Stimulated activated CD8-positive, alpha-beta memory T cell treated with anti-CD3 and anti-CD28 coated beads, Interleukin-7, amount 100 ng/mL, for 1 hour (primary cell): ENCODE data around the gene ALKBH6.
A peak's percentile ranks its signal among the peaks of the same experiment; 100 is the strongest.
"Not testable (repeated sequence)": the region's sequence is repeated elsewhere in the genome, so short reads cannot be mapped to it uniquely, and the experiment has no call there.

Source experiments
- DNase-seq, 2 donors: peaks; one replicate each; pipeline ENCODE4 v3.0.0-alpha.2; 2020; ENCODE audit warnings: low read depth in 2 of 2

Gene ALKBH6

DNA sequence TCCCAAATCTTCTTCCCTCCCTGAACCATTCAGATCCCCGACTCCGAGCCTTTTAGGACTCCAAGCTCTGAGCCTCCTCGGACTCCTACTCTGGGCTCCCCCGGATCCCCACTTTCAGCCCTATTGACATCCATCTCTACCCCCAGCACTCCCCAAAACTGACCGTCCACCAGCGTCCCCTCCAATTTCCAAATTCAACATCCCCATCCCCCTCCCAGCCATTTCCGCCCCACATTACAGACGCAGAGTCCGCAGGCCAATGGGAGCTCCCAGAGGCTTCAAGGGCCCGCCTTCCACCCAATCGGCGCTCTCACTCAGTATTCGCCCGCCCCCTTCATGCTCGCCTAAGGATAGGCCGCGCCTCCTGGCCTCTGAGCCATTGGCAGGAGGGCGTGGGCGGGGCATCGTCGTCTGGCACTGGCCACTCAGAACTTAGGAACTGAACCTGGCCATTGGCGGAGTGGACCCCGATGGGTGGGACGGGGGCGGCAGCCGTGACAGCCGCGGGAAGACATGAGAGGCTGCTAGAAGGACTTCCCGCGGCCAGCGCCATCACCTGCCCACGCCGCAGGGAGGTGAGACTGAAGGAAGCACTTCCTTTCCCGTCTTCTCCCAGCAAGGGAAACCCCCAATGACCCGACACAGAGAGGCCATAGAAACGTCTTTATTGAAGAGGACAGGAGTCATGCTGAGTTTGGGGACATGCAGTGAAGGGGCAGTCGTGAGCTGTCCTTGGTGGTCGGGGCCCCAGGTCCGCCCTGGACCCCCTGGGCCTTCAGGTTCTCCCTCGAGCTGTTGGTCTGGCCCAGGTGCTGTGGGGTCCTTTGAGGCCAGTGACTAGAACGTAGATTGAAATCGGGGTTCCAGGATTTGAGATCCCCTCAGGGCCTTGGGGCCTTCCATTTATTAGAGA, at the start of gene ALKBH6:
TSS of gene ALKBH6 (minus strand) at position 202 of the 913 bp plus-strand sequence. CDS start 816 bp downstream, outside the sequence.
- peak; percentile 96 to 98 for DNase-seq

DNA sequence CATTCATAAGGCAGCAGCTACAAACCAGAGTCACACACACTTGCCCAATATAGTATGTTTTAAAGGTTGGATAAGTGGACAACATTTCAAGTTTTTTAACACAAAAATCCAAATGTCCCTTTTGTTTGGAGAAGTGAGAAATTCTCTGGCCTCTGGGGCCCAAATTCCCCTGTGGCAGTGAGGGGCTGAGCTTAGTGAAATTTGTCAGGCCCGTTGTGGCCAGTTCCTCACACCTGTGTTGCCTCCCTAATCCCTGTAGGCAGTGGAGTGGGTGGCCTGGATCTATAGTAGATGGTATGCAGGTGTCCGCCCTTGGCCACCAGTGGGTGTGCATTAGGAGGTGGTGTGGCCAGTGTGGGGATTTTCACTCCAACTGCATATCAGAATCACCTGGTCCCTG, 47.4 kb upstream of the ALKBH6 start:
- no peak for DNase-seq

DNA sequence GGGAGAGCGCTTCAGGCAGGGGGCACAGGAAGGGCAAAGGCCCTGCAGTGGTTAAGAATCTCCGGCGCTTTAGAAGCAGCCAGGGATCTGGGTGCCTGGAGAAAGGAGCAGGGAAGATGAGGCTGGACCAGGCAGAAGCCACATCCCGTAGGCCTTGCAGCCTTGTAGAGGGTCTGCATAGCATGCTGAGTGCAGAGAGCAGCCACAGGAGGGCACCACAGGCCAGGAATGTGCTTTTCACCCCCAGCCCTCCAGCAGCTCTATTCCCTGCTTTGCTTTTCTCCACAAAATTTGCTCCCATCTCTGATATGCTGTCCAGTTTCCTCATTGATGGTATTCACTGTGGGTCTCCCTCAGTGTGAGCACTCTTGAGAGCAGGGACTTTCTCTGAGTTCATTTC, 46.4 kb upstream of the ALKBH6 start:
- no peak for DNase-seq

DNA sequence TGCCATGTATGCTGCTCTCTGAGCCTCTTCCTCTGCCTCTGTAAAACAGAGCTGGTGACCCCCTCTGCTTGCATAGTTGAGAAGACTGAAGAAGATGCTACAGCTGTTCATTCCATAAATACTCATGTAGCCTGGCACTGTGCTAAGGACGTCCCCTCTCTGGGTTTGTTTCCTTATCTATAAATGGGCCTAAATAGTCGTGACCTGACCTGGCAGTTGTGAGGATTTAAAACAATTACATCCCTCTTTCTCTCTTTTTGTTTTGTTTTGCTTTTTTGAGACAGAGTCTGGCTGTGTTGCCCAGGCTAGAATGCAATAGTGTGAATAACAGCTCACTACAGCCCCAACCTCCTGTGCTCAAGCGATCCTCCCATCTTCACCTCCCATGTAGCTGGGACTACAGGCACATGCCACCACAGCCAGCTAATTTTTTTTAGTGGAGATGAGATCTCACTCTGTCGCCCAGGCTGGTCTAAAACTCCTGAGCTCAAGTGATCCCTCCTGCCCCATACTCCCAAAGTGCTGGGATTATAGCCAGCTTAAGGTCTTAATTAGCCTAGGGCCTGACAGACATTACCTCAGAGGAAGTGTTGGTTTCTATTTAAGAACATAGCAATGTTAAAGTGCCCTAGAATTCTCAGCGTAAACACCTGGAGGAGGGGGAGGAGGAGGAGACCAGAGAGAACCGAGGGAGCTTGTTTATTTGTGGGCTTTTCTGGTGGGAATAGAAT, 45.3 kb upstream of the ALKBH6 start:
- no peak for DNase-seq

DNA sequence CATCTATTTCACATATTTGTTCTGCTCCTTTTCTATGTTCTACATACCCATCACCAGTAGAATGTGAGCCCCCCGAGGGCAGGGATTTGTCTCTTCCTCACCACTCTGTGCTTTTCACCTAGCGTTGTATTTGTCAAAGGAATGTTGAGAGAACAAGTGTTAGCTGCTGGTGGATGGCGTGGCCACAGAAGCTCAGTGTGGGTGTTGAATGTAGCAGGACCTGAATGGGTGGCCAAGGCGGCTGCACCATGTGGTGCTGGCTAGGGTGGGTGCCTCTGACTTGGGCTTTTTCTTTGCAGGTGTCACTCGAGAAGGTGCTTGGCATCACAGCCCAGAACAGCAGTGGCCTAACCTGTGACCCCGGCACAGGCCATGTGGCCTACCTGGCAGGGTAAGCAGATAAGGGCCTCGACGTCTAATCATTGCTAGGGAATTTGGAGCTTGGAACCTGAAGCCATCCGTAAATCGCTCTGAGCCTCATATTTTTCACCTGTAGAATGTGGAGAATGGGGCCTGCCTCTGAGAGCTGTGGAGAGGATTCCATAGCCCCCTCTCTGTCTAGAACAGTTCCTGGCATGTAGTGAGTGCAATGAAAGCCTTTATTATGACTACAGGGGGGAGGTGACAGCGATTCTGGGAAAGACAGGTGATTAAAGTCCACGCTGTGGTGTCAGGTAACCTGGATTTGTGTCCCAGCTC, 44.6 kb upstream of the ALKBH6 start:
- no peak for DNase-seq

DNA sequence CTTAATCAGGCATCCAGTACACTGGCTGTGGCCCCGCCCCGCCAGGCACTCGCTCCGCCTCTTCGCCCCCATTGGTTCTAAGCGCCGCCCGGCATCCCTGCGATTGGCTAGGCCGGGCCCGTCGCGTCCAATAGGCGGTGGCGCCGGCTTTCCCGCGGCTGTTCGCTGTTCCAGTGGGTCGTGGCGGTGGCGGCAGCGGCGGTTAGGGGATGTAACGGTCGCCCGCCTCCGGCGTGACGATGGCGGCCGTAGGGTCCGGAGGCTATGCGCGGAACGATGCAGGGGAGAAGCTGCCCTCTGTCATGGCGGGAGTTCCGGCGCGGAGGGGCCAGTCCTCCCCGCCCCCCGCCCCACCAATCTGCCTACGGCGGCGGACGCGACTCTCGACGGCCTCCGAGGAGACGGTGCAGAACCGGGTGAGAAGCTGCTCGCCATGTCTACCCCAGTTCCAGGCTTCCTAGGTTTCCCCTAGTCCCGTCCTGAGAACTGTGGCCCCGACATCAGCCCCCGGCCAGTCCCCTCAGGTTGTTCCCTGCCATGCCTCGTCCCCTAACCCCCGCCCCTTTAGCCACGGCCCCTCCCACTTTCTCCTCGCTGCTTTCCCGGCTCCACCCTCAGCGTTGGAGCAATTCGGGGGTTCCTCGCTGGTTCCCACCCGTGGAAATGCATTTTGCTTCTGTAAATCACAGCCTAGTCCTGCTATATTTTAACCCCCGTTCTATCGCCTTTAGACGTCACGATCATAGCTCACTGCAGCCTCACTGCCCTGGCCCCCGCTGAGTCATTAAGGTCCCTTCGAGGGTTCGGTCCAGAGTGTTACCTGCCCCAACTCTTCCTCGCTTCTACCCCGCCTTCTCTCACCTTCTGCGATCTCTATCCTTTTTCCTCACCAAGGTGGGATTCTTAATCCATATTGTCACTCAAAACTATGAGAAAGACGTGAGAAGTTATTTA, 41.0 kb upstream of the ALKBH6 start, which contains the start of gene WDR62:
TSS of gene WDR62 (plus strand) at position 165 of the 954 bp plus-strand sequence. CDS start at position 240, 75 bp downstream.
- peak; percentile 89 to 90 for DNase-seq

DNA sequence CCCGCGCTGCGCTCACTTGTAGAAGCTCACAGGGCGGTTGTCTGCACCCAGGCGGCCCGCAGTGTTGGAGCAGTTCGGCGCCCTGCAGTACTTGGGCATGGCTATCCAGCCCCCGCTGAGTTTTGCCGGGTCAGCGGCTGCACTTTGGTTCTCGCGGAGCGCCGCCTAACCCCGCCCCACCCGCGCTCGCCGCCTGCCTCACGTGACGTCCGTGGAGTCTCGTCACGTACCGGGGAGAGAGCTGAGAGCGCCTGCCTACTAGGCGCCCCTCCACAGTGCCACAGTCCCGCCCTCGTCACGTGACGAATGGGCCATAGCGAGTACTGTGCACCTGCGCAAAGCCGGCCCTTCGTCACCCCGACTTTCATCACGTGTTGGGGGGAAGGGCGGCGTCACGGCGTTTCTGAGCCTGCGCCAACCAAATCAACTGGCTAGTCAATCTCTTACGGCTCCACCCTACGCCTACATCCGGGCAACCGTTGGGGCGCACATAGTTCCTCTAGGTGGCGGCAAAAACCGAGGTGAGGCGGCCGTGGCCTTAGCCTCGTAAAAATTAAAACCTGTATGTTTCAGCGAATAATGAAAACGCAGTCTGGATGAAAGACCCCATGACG, 40.2 kb upstream of the ALKBH6 start, which contains the start of gene THAP8:
TSS of gene THAP8 (minus strand) at position 167 of the 614 bp plus-strand sequence. CDS start at position 99, 68 bp downstream.
- peak; percentile 99 for DNase-seq

DNA sequence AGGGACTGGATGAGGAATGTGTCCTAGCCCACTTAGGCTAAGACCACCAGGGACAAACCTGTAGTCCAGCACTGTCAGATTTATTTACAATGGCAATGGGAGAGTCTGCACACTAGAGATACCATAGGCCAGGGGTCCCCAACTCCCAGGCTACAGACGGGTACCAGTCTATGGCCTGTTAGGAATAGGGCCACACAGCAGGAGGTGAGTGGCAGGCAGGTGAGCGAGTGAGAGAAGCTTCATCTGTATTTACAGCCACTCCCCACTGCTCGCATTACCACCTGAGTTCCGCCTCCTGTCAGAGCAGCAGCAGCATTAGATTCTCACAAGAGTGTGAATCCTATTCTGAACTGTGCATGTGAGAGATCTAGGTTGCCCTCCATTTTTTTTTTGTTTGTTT, 37.6 kb upstream of the ALKBH6 start:
- DNase-seq: no peak

DNA sequence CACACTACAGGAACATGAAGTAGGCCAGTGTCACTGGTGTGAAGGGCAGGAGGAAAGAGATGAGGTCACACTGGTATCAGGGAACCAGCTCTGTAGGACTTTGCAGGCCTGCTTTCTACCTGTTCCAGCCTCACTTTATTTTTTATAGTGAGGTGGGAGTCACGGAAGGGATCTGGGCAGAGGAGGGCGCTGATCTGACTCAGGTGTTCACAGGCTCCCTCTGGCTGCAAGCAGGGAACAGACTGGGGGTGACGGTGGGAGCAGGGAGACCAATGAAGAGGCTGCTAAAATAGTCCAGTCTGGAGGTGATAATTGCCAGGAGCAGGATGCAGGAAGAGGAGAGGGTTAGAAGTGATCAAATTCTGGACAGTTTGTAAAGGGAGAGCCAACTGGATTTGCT, 37.2 kb upstream of the ALKBH6 start:
- DNase-seq: no peak

DNA sequence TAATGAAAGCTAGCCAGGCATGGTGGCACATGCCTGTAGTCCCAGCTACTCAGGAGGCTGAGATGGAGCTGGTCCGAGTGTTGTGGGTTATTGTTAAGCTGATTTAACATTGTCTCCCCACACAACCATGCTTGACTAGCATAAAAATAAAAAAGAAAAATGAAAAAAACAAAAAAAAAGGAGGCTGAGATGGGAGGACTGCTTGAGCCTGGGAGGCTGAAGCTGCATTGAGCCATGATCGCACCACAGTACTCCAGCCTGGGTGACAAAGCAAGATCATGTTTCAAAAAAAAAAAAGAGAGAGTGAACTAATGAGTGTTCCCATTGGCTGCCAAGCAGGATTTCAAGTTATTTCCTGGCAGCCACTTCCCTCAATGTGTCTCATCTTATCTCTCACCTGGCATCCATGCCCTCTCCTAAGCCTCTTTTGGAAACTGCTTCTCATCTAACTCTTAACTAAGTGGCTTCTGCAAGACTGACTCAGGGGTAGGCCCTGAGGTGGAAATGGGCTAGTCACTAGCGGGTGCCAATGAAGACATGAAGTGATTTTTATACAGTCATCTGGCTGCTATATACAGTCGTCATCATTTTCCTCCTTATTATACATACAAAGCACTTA, 35.2 kb upstream of the ALKBH6 start:
- DNase-seq: no peak

DNA sequence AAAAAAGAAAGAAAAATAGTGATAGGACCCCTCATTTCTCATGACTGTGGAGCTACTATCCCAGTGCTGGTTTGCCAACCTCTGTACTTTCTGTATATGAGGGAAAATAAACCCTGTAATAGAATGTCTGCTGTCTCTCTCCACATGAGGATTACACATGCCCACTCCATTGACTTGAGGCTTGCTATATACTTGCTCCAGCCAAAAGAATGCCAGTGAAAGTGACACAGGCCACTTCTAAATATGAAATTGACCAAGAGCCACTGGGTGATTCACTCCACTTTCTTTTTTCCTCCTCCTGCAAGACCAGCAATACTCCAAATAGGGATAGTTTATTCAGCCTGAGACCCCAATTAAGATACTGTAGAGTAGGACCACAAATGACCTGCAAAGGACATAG, 33.8 kb upstream of the ALKBH6 start:
- no peak for DNase-seq

DNA sequence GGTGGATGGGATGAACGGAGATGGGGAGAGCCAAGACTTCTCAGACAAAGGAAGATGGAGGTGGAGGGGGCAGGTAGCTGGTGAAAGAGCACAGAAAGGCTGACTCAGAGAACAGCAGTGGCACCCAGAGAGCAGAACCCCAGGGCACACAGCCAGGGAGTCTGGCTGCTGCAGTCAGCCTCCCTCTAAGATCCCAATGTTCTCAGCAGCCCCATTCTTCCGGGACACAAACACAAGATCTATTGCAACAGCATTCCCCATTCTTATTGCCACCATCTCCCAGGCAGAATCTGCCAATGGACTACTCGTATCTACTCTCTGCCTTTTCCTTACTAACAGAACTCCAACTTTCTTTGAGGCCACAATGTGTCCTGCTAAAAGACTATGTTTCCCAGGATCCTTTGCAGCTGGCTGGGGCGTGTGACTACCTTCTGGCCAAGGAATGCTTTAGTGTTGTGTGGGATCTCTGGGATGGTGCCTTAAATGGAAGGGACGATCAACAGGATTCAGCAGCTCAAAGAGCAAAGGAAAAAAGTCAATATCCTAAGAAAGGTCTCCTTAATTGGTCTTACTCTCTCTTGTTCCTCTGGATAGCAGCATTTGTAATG, 32.5 kb upstream of the ALKBH6 start:
- DNase-seq: no peak

DNA sequence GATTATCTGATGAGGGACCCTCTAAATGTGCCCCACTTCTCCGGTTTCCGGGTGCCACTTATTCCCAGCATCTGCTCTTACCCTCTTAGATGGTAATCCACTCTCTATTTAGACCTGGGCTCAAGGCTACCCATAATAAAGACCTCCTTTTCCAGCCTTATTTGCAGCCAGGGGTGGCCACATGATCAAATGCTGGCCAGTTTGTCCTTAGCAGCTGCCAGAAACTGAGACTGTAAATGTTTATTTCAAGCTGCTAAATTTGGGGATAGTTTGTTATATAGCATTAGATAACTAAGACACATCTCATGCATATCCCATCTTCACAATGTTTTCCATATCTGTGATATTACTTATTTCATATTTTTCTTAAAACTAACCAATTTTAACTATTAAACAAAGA, 29.9 kb upstream of the ALKBH6 start:
- DNase-seq: no peak

DNA sequence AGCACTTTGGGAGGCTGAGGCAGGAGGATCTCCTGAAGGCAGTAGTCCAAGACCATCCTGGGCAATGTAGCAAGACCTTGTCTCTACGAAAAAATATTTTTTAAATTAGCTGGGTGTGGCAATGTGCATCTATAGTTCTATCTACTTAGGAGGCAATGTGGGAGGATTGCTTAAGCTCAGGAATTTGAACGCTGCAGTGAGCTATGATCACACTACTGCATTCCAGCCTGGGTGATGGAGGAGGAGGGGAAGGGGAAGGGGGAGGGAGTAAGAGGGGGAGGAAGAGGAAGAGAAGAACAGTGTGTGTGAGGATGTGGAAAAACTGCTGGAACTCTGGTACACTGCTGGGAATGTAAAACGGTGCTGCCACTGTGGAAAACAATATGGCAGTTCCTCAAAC, 27.8 kb upstream of the ALKBH6 start:
- DNase-seq: no peak

DNA sequence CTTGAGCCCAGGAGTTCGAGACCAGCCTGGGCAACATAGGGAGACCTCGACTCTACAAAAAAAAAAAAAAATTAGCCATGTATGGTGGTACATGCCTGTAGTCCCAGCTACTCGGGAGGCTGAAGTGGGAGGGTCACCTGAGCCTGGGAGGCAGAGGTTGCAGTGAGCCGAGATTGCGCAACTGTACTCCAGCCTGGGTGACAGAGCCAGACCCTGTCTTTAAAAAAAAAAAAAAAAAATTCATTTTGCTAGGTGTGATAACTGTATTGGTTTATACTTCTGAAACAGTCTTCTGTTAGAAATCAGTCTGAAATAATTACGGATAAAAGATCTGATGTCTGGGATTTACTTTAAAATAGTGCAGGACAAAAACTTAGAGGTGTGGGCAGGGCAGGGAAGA, 27.1 kb upstream of the ALKBH6 start:
- not testable (repeated sequence) for DNase-seq

DNA sequence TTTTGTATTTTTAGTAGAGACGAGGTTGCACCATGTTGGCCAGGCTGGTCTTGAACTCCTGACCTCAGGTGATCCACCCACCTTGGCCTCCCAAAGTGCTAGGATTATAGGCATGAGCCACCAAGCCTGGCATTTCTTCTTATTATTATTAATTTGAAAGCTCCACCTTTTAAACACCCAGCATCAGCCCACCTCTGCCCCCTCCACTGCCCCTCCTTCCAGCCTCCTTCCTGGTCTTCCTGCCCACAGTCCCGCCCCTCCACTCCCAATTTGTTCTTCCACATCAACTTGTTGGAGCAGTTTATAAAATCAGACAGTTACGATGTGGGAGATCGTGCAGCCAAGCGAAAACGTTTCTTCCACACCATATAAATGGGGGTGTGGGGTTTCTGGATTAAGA, 26.5 kb upstream of the ALKBH6 start:
- DNase-seq: no peak

DNA sequence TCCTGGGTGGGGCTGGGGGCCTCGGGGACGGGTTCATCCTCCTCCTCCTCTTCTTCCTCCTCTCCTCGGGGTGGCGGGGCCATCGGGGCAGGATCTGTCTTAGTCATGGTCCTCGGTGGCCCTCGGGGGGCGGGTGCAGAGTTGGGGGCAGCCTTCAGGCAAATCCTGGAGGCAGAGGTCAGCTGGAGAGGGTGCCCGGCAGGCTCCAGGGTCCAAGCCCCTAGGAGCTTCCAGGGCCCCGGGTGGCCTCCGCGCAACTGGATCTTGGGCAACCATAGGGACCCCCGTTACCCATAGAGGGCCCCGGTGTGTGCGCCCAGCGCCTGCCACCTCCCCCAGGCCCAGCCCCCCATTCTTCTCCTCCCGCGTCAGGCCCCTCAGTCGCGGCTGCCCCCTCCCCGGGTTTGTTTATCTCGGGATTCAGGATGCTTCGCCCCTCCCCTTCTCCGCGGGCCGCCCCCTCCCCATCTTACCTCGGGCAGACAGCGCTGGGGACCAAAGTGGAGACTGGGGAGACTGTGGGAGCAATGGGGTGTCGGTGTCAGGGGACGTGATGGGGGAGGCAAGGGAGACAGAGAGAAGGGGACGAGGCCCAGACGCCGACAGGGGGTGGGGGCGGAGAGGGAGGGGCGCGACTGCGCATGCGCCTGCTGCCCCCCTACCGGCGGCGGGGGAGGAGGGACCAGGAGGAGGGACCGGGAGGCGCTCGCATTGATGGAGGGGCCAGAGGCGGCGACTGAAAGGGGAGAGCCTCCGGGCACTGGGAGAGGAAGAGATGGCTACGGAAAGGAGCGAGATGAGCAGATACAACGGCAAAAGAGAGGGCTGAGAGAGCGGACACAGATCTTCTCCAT, 18.5 kb upstream of the ALKBH6 start, which contains the start of gene CLIP3:
TSS of gene CLIP3 (minus strand) at position 623 of the 854 bp plus-strand sequence. CDS start at position 107, 516 bp downstream.
- DNase-seq: peak in 1 of 2 donors; percentile 23

DNA sequence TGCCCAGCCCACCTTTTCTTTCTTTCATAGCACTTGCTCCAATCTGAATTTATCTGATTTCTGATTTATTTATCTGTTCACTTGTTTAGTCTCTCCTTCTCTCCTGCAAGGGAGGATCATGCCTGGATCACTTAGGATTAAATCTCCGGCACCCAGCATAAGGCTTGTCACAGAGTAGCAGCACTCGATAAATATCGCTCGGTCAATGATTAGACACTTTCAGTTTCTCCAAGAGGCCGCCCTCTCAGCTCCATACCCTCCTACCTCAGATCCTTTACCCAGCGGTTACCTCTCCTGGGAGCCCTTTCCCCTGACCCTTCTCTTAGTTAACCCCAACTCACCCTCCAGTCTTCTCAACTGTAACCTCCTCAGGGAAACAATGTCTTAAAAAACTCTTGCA, 17.3 kb upstream of the ALKBH6 start:
- no peak for DNase-seq
